Globus pallidus (tissue), 1 donor: ENCODE results near the gene PRXL2A.
"Not testable (repeated sequence)": the region's sequence is repeated elsewhere in the genome, so short reads cannot be mapped to it uniquely, and the experiment has no call there.

Experiments used
- DNase-seq: peaks from one replicate; pipeline ENCODE4 v3.0.0-alpha.2; 2015; ENCODE audit warnings: low spot score

The PRXL2A gene

GRCh38 chr10:80411267-80411668 lies 2.9 kb downstream of the PRXL2A start:
- no peak for DNase-seq

- no peak for DNase-seq
Observed at GRCh38 chr10:80411681-80412220, 3.4 kb downstream of the PRXL2A start.

DNA sequence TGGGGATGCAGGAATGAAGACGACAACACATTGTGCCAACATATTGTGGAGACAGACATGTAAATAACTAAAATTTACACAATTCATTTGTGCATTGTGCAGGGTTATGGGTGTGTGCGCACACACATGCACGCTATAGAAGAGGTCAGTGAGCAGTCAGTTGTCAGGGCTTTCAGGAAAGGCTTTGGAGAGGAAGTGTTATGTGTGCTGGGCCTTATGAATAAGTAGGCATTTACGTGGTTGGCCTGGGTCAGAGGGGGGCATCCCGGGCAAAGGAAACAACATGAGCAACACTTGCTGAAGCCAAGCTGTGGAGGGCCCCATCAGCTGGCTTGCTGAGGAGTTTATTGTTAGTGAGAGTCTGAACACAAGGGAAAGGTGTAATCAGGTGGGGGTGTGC lies 4.1 kb downstream of the PRXL2A start:
- no peak for DNase-seq

DNA sequence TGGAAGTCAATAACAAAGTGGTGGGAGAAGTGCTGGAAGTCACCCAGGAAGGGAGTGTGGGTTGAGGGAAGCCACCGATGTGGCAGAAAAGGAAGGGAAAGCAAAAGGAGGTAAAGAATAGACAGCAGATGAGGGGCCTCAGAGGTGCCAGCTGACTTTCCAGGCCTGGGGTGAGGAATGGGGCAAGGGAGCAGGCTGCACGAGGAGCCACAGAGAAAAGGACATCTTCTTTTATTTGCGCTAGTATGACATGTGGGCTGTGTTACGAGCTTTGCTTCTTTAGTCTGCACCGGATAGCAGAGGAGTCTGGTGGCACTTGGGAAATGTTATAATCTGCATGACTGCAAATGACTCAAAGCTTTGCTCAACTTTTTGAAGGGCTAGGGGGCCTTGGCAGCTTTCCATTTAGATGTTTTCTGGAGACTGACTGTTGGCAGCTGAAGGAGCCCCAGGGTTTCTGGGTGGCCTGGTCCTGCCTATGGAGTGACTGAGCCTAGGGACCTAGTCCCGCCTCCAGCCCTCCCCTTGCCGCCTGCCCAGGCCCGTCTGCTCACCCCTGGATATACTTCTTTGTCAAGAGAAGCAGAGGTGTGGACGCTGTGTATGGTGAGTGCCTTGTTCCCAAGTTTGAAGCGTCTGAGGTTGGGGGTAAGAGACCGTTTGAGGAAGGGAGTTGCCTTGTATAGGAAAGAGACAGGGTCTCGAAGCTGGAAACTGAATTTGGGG lies 5.1 kb downstream of the PRXL2A start:
- no peak for DNase-seq

- no peak for DNase-seq
Observed at GRCh38 chr10:80414142-80414895, 6.0 kb downstream of the PRXL2A start.

DNA sequence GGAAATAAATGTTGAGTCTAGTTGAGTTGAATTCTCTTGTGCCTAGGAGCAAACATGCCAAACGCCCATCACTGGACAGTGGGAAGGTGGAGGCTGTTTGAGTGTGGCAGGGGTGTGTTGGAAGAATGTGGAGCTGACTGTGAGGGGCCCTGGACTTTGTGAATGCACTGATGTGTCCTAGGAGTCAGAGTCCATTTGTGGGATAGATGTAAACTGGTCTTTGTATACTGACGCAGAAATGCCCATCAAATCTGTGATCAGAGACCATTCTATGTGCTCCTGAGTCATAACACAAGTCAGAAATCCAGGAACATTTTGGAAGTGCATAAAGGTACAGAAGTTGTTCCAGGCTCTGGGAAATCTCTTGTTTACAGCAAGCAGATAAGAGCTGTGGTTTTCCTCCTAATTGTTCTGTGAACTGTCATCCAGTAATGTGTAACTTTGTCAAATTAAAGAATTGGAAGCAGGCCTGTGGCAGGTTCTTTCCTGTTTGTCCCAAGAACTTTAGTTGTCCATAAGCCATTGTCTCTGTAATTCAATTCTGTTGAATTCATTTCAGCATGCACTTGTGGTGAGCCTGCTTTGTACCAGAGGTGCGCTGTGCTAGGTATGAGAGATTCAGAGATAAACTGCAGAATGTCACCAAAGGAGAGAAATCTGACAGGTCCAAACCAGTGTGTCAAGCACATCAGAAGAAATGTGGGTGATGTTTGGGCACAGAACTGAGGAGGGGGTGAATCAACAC lies 7.6 kb downstream of the PRXL2A start:
- DNase-seq, result no peak

DNA sequence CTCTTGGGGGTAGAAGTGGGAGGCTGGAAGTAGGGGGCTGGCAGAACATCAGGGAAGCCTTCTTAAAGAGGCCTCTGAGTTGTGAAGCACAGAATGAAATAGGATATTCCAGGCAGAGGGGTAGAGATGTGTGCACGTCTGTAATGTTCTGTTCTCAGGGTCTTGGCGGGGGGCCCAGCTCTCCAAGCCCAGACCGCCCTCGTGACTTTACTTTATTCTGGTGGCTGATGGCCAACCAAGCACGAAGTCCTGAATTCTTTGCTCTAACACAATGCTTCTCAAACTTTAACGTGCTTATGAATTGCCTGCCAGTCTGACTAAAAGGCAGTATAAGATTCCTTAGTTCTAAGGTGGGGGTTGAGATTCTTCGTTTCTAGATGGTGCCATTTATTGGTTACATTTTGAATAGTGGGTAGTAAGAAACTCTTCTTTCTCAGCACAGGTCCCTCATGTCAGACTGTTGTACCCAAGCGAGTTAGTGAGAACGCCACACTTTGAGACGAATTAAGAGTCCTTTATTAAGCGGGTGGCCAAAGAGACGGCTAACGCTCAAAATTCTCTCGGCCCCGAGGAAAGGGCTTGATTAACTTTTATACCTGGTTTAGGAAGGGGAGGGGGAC lies 8.2 kb downstream of the PRXL2A start:
- no peak for DNase-seq

DNA sequence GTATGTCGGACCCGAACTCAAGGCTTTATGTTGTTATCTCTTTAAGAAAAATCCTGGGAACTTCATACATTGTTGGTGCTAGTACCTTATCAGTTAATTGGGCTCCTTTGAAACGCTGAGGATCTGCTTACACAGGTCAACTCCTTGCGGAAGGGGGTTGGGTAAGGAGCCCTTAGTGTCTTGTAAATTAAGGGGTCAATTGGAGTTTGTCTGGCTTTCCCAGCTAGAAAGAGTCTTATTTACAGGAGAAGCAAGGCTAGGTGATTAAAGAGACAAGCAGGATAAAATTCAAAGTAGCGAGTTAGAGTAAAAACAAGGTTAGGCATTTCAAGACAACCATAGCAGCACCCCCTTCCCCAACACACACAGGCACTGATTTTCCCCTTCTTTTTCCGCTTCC lies 8.9 kb downstream of the PRXL2A start:
- not testable (repeated sequence) for DNase-seq

DNA sequence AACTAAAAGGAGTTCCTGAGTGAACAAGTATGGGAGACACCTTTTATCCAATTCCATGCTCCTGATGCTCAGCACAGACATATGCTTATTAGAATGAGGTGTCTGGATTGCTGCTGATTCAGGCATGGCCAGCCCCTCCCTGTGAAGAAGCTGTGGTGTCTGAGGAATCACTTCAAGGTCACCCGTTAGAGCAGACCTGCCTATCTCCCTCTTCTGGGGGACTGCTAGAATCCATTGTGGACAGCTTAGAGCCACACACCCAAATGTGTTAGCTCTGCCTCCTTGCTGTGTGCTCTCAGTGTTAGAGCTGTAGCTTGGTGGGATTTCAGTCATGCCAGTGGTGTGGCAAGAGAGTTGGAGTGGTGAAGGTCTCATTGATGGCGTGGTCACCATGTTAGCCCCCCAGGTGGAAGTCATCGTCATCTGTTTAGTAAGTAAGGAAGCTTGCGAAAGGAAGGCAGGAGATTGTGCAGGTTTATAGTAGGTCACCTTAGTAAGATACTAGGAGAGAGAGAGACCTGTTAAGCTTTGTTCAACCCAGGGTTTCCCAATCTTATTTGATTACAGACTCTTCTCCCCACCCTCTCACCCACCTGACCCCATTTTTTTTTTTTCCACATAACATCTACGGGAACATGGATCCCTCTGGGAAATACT lies 12.8 kb downstream of the PRXL2A start:
- no peak for DNase-seq

DNA sequence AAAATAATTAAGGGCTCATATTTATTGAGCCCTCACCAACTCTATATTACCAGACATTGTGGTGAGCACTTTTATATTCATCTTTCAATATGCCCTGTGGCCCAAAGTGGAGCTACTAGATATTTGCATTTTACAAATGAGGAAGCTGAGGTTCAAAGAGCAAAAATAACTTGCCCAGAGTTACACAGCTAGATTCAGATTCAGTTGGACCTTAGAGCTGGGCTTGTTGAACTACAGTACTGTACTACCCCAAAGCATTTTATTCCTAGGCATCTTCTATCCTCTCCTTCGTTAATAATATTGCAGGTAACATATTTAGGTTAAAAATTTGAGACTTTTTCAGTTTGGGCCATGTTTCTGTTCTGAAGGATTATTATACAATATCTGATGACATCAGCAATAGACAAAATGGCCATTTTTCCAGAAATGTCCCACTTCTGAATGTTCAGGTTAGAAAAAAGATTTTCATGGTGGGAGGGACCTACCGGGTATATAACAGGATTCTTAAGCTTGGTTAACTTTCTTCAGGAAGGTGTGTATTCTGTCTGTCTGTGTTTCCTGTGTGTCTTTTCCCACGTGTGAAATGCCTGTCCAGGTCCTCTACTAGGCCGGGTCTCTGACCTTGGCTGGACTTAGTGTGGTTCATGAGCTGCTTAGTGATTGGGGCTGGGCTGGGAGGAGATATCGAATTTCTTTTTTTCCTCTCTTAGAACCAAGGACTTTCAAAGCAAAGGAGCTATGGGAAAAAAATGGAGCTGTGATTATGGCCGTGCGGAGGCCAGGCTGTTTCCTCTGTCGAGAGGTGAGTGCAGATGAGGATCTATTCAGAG lies 13.6 kb downstream of the PRXL2A start:
- DNase-seq, result no peak

DNA sequence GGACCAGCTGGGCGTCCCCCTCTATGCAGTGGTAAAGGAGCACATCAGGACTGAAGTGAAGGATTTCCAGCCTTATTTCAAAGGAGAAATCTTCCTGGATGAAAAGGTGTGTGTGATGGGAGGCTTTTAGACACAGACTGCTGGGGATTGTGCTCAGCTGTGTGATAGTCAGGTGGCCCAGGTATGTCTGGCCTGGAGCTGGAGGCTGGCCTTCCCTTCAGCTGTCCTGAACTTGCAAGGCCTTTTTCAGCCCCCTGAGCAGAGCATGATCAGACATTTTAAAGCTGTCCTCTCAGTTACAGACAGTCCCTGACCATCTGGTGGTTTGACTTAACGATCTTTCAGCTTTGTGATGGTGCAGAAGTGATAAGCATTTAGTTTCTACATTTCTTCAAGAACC lies 17.6 kb downstream of the PRXL2A start:
- no peak for DNase-seq

GRCh38 chr10:80427541-80427940 lies 19.2 kb downstream of the PRXL2A start:
- DNase-seq, result no peak

DNA sequence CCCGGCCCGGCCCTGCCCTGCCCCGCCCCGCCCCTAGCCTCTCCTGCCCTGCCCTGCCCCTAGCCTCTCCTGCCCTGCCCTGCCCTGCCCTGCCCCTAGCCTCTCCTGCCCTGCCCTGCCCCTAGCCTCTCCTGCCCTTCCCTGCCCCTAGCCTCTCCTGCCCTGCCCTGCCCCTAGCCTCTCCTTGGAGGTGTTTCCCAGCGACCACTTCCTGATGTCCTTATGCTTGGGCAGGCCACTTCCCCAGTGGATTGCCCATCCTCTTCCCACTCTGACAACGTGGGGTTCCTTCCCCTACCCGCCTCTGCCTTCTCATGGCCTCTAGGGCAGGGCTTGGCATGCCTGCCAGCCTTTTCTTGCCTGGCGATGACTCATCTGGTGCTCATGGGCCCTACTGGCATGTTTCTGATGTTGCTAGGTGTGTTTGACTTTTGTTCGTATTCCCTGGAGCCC lies 21.2 kb downstream of the PRXL2A start:
- no peak for DNase-seq

- no peak for DNase-seq
Observed at GRCh38 chr10:80433134-80433533, 24.8 kb downstream of the PRXL2A start.

DNA sequence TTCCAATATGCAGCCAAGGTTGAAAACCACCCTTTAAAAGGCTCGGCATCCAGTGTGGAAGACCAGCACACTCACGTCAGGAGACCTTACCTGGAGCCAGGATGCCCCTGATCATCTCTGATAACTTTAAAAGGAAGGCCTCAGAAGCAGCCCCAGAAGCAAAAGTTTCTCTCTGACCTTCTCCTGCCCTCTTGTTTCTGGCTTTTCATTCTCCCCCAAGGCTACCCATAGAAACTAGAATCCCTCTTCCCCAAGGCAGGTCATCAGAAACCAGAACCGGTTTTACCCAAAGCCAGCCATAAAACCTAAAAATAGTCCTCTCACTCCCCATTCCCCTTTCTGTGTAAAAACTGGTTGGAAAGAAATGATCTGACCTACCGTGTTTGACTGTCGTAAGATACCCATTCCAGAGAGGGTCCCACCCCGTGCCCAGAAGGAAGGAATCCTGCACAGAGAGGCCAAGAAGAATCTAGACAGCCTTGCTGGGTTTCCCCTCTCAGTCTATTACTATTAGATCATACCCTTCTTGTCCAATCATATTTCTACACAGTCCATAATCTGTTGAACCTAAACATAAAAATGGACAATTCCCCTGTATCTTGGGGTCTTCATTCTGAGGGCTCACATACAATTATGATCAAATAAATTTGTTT lies 28.2 kb downstream of the PRXL2A start:
- no peak for DNase-seq

- DNase-seq, result no peak
Observed at GRCh38 chr10:80437227-80437626, 28.9 kb downstream of the PRXL2A start.

- no peak for DNase-seq
Observed at GRCh38 chr10:80441831-80442230, 33.5 kb downstream of the PRXL2A start.

DNA sequence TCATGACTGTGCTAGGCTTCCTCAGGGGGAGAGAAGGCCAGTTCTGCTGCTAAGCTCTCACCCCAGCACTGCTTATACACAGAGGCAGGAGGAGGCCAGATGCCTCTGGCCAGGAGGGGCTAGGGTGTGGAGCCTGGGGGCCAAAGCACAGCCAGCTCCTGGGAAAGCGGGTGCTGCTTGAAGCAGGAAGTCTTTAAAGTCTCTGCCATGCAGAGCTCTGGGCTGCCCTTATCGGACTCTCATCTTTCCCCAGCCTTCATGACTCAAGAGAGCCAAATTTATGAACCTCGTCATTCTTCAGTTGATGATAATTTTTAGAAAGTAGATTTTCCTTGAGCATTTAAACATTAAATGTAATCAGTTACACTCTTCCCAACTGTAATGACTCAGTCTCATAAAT lies 34.5 kb downstream of the PRXL2A start:
- DNase-seq, result no peak

DNA sequence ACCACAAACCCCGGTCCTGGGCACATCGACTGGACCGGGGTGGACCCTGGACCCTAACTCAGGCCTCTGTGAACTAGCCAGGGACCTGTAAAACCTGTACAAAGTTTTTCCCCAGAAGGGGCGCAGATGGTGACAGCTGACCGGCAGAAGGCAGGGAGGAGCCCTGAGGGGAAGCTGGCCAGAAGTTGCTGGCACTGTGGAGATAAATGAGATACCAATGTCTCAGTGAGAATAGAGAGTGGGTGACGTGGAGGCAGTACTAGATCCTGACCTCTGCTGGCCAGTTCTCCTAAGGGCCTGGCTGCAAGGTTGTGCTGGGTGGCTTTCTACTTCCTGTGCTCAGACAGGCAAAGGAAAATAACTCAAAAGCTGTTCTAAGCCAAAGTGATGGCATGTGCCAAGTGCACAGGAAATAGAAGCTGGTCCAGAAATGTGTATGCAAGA lies 35.2 kb downstream of the PRXL2A start:
- DNase-seq, result no peak

- DNase-seq, result no peak
Observed at GRCh38 chr10:80444124-80444523, 35.8 kb downstream of the PRXL2A start.
